ENCODE measurements around the gene KRT23. TPM values are rescaled to one million over a fixed set of nuclear protein-coding genes. Genes with fewer than 3 reads are reported as not detected.

KRT23 gene, protein sequence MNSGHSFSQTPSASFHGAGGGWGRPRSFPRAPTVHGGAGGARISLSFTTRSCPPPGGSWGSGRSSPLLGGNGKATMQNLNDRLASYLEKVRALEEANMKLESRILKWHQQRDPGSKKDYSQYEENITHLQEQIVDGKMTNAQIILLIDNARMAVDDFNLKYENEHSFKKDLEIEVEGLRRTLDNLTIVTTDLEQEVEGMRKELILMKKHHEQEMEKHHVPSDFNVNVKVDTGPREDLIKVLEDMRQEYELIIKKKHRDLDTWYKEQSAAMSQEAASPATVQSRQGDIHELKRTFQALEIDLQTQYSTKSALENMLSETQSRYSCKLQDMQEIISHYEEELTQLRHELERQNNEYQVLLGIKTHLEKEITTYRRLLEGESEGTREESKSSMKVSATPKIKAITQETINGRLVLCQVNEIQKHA
- total RNA-seq: not detected

DNA sequence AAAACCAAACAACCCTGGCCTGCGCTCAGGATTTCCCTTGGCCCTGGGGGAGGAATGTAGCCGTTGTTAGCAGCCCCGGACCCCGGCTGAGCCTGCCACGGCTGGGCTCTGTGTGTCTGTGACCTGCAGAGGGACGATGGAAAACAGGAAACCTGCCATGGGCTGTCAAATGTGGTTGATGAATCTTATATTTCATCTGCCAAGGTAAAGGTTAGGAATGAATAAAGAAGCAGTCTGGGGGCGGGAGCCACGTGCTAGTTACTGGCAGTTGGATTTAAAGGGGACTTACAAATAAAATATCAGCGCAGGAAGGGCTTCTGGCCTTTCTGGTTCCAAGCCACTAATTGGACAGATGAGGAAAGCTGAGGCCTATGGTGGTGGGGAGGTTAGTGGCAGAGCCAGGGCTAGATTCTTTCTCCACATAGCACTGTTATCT lies at the start of gene KRT23:
Gene KRT23, minus strand, starts transcription at position 263 of the 436 bp plus-strand sequence. CDS start 1,043 bp downstream, outside the sequence.
- Mint-ChIP-seq H3K4me3 (no peak within 1 kb of the TSS), H3K4me1 (no peaks in the 10 kb centered on the region), H3K27ac (no peak within 1 kb of the TSS), H3K9me3 (no peaks in the 10 kb centered on the region), H3K27me3 (peaks cover 15% of the 10 kb centered on the region), H3K36me3 (no peaks in the 10 kb centered on the region)
- ATAC-seq (ENCODE audit: low read depth) (no peak), DNase-seq (no peak)
- POLR2A ChIA-PET: no interaction called here

DNA sequence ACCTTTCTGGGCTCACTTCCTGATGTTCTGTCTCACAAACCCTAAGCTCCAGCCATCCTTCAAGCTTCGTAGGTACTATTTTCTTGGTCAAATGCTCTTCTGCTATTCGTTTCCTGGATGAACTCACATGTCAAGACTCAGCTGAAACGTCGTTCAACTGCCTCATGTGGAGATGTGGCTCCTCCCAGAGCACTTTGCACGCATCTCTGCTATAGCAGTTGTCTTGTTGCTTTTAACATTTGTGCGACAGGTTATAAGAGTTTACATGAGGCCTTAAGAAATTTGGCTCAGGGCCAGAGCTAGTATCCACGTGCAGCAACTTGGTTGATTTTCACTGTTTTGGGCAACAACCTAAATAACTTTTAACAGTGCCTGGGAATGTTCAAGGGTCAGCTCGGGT lies 49.5 kb upstream of the KRT23 start:
- Mint-ChIP-seq H3K36me3 (no peaks in the 10 kb centered on the region), H3K9me3 (no peaks in the 10 kb centered on the region), H3K4me1 (no peaks in the 10 kb centered on the region), H3K27me3 (peaks cover 24% of the 10 kb centered on the region), H3K4me3 (no peak overlapping the region), H3K27ac (no peak overlapping the region)
- POLR2A ChIA-PET: no interaction called here
- ATAC-seq (ENCODE audit: low read depth) (no peak), DNase-seq (no peak)

DNA sequence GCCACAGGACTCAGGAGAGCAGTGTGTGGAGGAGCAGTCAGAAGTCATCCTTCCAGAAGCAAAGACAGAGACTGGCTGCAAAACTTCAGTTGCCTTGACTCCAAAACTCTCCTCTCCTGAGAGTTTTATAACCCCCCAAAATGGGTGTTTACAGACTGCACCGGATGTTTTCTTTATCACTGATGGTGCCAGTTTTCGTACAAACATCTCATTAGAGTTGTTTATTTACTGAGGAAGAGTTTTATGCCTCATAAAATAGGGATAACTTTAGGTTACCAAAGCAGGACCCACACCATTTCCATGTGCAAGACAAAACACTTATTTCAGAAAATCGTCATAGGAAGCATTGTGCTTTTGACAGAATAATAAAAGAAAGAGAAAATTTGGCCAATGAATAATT lies 46.8 kb upstream of the KRT23 start, which contains the start of gene KRT40:
Gene KRT40, minus strand, starts transcription at position 101 of the 400 bp plus-strand sequence. Its CDS starts 53 bp downstream, at position 48.
- Mint-ChIP-seq H3K4me1 (no peaks in the 10 kb centered on the region), H3K36me3 (no peaks in the 10 kb centered on the region), H3K27ac (no peak within 1 kb of the TSS), H3K9me3 (no peaks in the 10 kb centered on the region), H3K27me3 (peaks cover 19% of the 10 kb centered on the region), H3K4me3 (no peak within 1 kb of the TSS)
- POLR2A ChIA-PET: no interaction called here
- no peak for ATAC-seq (ENCODE audit: low read depth)
- no peak for DNase-seq

DNA sequence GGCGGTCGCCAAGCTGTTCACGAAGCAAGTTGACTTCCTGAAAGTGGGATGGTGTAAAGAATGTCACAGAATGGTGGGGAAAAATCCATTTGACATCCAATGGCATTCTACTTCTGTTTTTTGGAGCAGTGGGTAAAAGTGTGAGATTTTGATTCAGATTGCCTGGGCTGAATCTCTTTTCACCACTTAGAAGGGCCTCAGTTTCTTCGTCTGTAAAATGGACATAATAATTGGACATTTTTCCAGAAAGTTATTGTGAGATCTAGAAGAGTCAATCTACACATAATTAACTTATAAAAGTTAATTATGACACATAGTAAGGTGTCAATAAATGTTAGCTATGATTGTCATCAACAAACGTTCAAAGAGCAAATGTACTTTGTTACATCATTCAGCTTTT lies 43.7 kb upstream of the KRT23 start:
- no peak for ATAC-seq (ENCODE audit: low read depth)
- Mint-ChIP-seq H3K4me3 (no peak overlapping the region), H3K4me1 (no peaks in the 10 kb centered on the region), H3K9me3 (no peaks in the 10 kb centered on the region), H3K36me3 (no peaks in the 10 kb centered on the region), H3K27ac (no peak overlapping the region), H3K27me3 (peaks cover 17% of the 10 kb centered on the region)
- POLR2A ChIA-PET: no interaction called here
- DNase-seq: no peak

DNA sequence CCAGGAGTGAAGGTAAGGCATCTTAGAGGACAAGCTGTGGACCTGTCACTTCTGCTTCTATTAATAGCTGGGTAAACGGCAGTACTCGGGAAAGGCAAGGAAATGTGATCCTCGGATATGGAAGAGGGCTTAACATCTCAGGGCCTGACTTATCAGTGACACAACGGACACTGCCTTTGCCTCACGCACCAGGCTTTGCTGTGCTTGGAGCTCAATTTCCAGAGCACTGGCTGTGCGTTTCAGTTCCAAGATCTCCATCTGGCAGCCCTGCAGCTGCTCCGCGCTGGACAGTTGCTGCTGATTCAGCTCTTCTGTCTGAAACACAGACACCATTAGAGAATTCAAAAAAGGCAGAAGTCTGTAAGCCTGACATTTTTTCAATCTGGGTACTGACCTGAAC lies 43.1 kb upstream of the KRT23 start:
- no peaks in the 10 kb centered on the region for H3K9me3 Mint-ChIP-seq
- ATAC-seq (ENCODE audit: low read depth) (no peak), DNase-seq (no peak)
- H3K27ac Mint-ChIP-seq: no peak overlapping the region
- no peaks in the 10 kb centered on the region for H3K36me3 Mint-ChIP-seq
- POLR2A ChIA-PET: no interaction called here
- no peak overlapping the region for H3K4me3 Mint-ChIP-seq
- H3K27me3 Mint-ChIP-seq: peaks cover 14% of the 10 kb centered on the region
- no peaks in the 10 kb centered on the region for H3K4me1 Mint-ChIP-seq

DNA sequence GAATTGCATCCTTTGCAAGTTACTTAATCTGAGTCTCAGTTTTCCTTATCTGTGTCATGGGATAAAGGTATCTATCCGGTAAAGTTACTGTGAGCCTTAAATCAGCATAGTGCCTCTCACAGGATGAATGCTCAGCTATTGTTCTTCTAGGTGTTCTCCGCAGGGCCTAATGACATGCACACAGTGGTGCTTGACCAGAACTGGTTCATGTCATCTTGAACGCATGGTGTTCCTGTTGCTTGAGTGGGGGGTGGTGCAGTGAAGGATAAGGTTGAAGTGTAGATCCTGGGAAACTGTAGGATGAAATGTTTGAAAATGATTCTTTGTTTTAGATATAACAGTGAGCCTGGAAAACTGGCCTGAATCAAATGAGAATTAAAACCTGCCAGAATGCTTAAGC lies 42.7 kb upstream of the KRT23 start:
- ATAC-seq (ENCODE audit: low read depth): no peak
- POLR2A ChIA-PET: no interaction called here

DNA sequence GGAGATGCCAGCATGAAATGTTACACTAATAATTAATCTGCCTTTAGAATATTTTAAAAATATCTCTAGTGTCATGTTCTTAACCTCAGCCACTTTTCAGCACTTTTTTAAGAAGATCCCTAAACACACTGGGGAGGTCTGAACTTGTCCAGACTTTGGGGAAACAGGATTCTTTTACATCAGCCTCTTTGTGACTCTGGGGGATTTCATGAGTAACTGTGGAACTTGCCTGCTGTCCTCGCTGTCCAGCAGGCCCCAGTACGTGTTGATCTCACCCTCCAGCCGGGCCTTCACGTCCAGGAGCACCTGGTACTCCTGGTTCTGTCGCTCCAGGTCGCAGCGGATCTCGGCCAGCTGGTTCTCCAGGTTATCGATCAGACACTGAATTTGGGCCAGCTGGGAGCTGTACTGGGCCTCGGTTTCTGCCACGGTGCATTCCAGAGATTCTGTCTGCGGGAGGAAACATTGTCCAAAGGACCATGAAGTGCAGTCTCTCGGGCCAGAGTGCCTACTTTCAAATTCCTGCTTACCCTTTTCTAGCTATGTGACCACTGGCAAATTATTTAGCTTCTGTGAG lies 41.2 kb upstream of the KRT23 start:
- Mint-ChIP-seq H3K4me1 (no peaks in the 10 kb centered on the region), H3K9me3 (no peaks in the 10 kb centered on the region), H3K36me3 (no peaks in the 10 kb centered on the region), H3K4me3 (no peak overlapping the region), H3K27me3 (peaks cover 14% of the 10 kb centered on the region), H3K27ac (no peak overlapping the region)
- no peak for DNase-seq
- ATAC-seq (ENCODE audit: low read depth): no peak
- POLR2A ChIA-PET: no interaction called here

More for the DNA sequence above, 42.7 kb upstream of the KRT23 start:
- Mint-ChIP-seq H3K36me3 (no peaks in the 10 kb centered on the region), H3K27ac (no peak overlapping the region), H3K9me3 (no peaks in the 10 kb centered on the region), H3K4me1 (no peaks in the 10 kb centered on the region), H3K27me3 (peaks cover 14% of the 10 kb centered on the region), H3K4me3 (no peak overlapping the region)
- DNase-seq: no peak

DNA sequence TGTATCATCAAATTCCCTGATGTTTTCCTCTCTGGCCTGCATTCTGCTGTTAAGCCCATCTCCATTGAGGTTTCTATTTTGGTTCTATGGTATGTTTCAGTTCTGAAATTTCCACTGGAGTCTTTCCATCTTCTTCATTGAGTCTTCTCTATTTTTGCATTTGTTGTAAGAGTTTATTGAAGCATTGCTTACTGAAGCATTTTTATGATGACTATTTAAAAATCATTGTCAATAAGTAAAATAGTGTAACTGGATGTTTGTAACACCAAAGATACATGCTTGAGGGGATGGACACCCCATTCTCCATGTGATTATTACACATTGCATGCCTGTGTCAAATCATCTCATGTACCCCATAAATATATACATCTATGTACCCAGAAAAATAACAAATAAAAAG lies 38.1 kb upstream of the KRT23 start:
- Mint-ChIP-seq H3K27me3 (peaks cover 12% of the 10 kb centered on the region), H3K27ac (no peak overlapping the region), H3K4me1 (no peaks in the 10 kb centered on the region), H3K36me3 (no peaks in the 10 kb centered on the region), H3K4me3 (no peak overlapping the region), H3K9me3 (no peaks in the 10 kb centered on the region)
- POLR2A ChIA-PET: interaction anchor here (0.6 kb wide), 1 partner anchor 69 kb away, joined by 3 read pairs; no protein-coding TSS in a partner anchor
- ATAC-seq (ENCODE audit: low read depth) (no peak), DNase-seq (no peak)

DNA sequence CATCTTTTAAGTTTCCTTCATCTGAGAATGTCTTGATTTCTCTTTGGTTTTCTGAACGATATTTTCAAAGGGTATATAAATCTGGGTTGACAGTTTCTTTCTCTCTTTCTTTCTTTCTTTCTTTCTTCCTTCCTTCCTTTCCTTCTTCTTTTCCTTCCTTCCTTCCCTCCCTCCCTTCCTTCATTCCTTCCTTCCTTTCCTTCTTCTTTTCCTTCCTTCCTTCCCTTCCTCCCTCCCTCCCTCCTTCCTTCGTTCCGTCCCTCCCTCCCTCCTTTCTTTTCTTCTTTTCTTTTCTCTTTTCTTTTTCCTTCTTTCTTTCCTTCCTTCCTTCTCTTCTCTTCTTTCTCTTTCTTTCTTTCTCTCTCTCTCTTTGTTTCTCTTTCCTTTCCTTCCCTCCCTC lies 36.9 kb upstream of the KRT23 start:
- H3K4me3 Mint-ChIP-seq: no peak overlapping the region
- H3K9me3 Mint-ChIP-seq: no peaks in the 10 kb centered on the region
- no peaks in the 10 kb centered on the region for H3K36me3 Mint-ChIP-seq
- no peaks in the 10 kb centered on the region for H3K4me1 Mint-ChIP-seq
- H3K27ac Mint-ChIP-seq: no peak overlapping the region
- POLR2A ChIA-PET: no interaction called here
- DNase-seq: no peak
- peaks cover 13% of the 10 kb centered on the region for H3K27me3 Mint-ChIP-seq
- no peak for ATAC-seq (ENCODE audit: low read depth)

DNA sequence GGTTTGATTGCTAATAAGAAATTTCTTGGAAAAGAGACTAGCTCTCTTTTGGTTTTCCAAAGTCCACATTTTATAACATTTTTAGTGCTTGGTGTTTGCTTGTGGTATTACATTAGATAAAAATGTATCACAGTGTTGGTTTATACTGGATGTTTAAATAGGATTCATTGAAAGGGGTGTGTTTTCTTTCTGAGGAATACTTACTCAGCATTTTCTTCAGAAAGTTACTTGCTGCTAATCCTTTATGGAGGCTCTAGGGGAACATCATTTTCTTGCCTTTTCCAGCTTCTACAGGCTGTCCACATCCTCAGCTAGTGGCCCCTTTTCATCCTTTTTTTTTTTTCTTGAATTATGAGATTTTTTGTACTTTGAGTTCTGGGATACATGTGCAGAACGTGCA lies 30.1 kb upstream of the KRT23 start:
- POLR2A ChIA-PET: no interaction called here
- Mint-ChIP-seq H3K9me3 (peaks cover 7% of the 10 kb centered on the region), H3K27ac (no peak overlapping the region), H3K36me3 (no peaks in the 10 kb centered on the region), H3K4me3 (no peak overlapping the region), H3K4me1 (peaks cover 2% of the 10 kb centered on the region), H3K27me3 (peaks cover 6% of the 10 kb centered on the region)
- ATAC-seq (ENCODE audit: low read depth): no peak
- DNase-seq: no peak

DNA sequence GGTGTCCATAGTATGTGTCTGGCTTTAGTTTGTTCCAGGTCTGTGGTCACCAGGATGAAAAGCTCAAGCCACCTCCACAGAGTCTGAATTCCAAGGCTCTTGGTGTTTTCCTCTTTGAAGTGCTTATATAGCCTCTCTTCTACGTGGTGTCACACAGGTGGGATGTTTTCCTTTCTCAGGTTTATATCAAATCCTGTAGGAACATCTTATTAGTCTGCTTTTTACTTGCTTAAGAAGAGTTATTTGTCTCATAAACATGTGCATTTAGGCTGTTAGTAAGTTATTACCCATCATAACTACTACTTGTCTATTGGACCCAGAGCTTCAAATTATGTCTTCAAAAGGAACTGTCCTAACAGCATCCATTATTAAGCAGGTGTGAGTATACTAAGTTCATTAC lies 29.4 kb upstream of the KRT23 start, which contains the start of gene KRT39:
Gene KRT39, minus strand, starts transcription at position 101 of the 400 bp plus-strand sequence. Its CDS starts 92 bp downstream, at position 9.
- no peak for DNase-seq
- no peak for ATAC-seq (ENCODE audit: low read depth)
- H3K36me3 Mint-ChIP-seq: no peaks in the 10 kb centered on the region
- H3K27ac Mint-ChIP-seq: no peak within 1 kb of the TSS
- peaks cover 7% of the 10 kb centered on the region for H3K9me3 Mint-ChIP-seq
- no peak within 1 kb of the TSS for H3K4me3 Mint-ChIP-seq
- peaks cover 2% of the 10 kb centered on the region for H3K4me1 Mint-ChIP-seq
- POLR2A ChIA-PET: no interaction called here
- peaks cover 6% of the 10 kb centered on the region for H3K27me3 Mint-ChIP-seq

DNA sequence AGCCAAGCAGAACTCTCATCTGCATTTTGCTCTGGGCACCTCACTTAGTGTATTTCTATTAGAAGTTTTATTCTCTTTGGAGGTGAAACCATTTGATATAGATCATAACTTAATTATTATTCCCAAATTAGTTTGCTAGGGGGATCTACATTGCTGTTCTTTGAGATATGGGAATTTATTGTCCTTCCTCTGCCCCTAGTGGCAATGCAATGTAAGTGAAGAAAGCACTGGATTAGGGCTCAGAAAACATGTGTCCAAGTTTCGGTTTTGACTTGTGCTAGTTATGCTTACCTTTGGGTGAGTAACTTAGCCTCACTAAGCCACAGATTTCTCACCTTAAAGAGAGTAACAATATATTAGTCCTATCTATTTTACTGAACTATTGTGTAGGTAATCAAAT lies 26.4 kb upstream of the KRT23 start:
- Mint-ChIP-seq H3K27me3 (peaks cover 4% of the 10 kb centered on the region), H3K9me3 (peaks cover 7% of the 10 kb centered on the region), H3K27ac (no peak overlapping the region), H3K4me3 (no peak overlapping the region), H3K4me1 (peaks cover 7% of the 10 kb centered on the region), H3K36me3 (peaks cover 2% of the 10 kb centered on the region)
- no peak for DNase-seq
- POLR2A ChIA-PET: no interaction called here
- ATAC-seq (ENCODE audit: low read depth): no peak

DNA sequence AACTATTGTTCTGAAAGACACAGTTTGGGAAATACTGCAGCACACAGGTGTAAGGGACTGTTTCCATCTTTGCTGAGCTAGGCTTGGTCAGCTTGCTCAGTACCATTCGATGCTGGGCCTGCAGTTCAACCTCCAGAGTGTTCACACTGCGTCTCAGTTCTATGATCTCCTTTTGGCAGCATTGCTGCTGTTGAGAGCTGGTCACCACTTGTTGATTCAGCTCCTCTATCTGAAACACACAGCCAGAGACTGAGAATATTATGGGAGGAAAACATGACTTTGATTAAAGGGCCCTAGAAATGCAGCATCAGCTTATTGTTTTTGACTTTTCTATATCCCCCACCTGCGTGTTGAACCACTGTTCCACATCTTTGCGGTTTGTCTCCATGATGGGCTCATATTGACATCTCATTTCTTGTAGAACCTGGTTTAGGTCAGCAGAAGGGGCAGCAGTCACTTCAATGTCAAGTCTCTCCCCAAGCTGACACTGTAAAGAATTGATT lies 24.7 kb upstream of the KRT23 start:
- peaks cover 2% of the 10 kb centered on the region for H3K36me3 Mint-ChIP-seq
- no peak overlapping the region for H3K27ac Mint-ChIP-seq
- H3K9me3 Mint-ChIP-seq: peaks cover 3% of the 10 kb centered on the region
- H3K4me1 Mint-ChIP-seq: peaks cover 7% of the 10 kb centered on the region
- H3K27me3 Mint-ChIP-seq: peaks cover 4% of the 10 kb centered on the region
- no peak overlapping the region for H3K4me3 Mint-ChIP-seq
- DNase-seq: no peak
- POLR2A ChIA-PET: no interaction called here
- ATAC-seq (ENCODE audit: low read depth): no peak

DNA sequence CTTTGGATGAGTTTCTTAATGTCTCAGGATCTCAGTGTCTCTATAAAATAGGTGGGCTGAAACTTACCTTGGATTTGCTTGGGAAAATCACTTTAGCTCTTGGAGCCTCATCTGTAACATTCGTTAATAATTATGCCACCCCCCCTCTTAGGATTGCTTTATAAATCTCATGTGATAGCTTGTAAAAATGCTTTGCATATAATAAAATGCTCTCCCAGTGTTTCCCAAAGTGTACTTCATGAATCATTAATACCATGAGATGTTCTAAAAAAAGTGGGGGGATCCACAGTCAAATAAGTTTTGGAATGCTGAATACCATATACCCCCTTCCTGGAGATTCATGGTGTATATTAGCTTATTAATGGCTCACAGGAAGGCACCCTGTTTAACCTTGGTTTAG lies 24.1 kb upstream of the KRT23 start:
- Mint-ChIP-seq H3K9me3 (peaks cover 3% of the 10 kb centered on the region), H3K4me3 (no peak overlapping the region), H3K27ac (no peak overlapping the region), H3K27me3 (peaks cover 4% of the 10 kb centered on the region), H3K36me3 (peaks cover 2% of the 10 kb centered on the region), H3K4me1 (peaks cover 7% of the 10 kb centered on the region)
- no peak for ATAC-seq (ENCODE audit: low read depth)
- DNase-seq: no peak
- POLR2A ChIA-PET: no interaction called here
